ENCODE results near the gene ADAMTS17.

DNA sequence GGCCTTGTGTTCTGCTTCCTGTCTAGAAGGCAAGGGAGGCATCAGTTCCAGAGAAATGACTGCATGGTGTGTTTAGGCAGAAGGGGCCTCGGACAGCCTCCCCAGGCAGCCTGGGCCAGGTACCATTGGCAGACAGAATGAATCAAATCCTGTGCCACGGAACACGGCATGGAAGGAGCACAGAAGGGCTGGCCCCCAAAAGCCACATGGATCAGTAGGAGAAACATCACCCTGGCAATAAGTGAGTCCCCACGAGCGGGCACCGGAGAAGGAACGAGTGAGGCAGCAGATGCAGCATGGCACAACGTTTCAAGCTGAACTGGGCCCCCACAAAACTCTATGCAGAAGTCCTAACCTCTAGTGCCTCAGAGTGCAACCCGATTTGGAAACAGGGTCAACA is 223.2 kb downstream of the ADAMTS17 start:
- TF ChIP-seq EP300 (IDR thresholded peaks at IDR 0.05): no peak
- TF ChIP-seq, protein P1, sequence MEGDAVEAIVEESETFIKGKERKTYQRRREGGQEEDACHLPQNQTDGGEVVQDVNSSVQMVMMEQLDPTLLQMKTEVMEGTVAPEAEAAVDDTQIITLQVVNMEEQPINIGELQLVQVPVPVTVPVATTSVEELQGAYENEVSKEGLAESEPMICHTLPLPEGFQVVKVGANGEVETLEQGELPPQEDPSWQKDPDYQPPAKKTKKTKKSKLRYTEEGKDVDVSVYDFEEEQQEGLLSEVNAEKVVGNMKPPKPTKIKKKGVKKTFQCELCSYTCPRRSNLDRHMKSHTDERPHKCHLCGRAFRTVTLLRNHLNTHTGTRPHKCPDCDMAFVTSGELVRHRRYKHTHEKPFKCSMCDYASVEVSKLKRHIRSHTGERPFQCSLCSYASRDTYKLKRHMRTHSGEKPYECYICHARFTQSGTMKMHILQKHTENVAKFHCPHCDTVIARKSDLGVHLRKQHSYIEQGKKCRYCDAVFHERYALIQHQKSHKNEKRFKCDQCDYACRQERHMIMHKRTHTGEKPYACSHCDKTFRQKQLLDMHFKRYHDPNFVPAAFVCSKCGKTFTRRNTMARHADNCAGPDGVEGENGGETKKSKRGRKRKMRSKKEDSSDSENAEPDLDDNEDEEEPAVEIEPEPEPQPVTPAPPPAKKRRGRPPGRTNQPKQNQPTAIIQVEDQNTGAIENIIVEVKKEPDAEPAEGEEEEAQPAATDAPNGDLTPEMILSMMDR (IDR thresholded peaks at IDR 0.05): no peak
- TF ChIP-seq POLR2AphosphoS5 (IDR thresholded peaks at IDR 0.05): no peak
